Hypothalamus (tissue), 51 donors: Measurements from ENCODE around the gene TLL2.
"Not testable (repeated sequence)": the region's sequence is repeated elsewhere in the genome, so short reads cannot be mapped to it uniquely, and the experiment has no call there.

Source experiments
- DNase-seq, 51 donors: peaks; one replicate each; lab custom pipeline; 2025; lab: John Stamatoyannopoulos, UW

The TLL2 gene

GRCh38 chr10:96513698-96514561 is at the start of gene TLL2:
Gene TLL2, minus strand, starts transcription at chr10:96513926. Its CDS starts 241 bp downstream, at chr10:96513685.
- peak; percentile 37 to 93 (median 79) for DNase-seq

- no peak for DNase-seq
Measured at GRCh38 chr10:96560966-96561887, 47.5 kb upstream of the TLL2 start.

- DNase-seq, result no peak
Measured at GRCh38 chr10:96560489-96560888, 46.8 kb upstream of the TLL2 start.

GRCh38 chr10:96556003-96556402 is 42.3 kb upstream of the TLL2 start:
- DNase-seq, result peak in 5 of 51 donors; percentile 1 to 32 (median 6)

- DNase-seq, result no peak
Measured at GRCh38 chr10:96555330-96555729, 41.6 kb upstream of the TLL2 start.

GRCh38 chr10:96548589-96548988 is 34.9 kb upstream of the TLL2 start:
- no peak for DNase-seq

- DNase-seq, result not testable (repeated sequence)
Measured at GRCh38 chr10:96545558-96545957, 31.8 kb upstream of the TLL2 start.

- DNase-seq, result no peak
Measured at GRCh38 chr10:96541921-96542320, 28.2 kb upstream of the TLL2 start.

- no peak for DNase-seq
Measured at GRCh38 chr10:96540240-96540639, 26.5 kb upstream of the TLL2 start.

GRCh38 chr10:96538683-96539082 is 25.0 kb upstream of the TLL2 start:
- no peak for DNase-seq

GRCh38 chr10:96536129-96536528 is 22.4 kb upstream of the TLL2 start:
- DNase-seq, result no peak

GRCh38 chr10:96532523-96532922 is 18.8 kb upstream of the TLL2 start:
- DNase-seq, result no peak

GRCh38 chr10:96529634-96530279 is 16.0 kb upstream of the TLL2 start:
- DNase-seq, result no peak

GRCh38 chr10:96524741-96525140 is 11.0 kb upstream of the TLL2 start:
- DNase-seq, result no peak

GRCh38 chr10:96517284-96517683 is 3.6 kb upstream of the TLL2 start:
- no peak for DNase-seq

- DNase-seq, result no peak
Measured at GRCh38 chr10:96516337-96516736, 2.6 kb upstream of the TLL2 start.

GRCh38 chr10:96513305-96513697 is 425 bp downstream of the TLL2 start:
- DNase-seq, result peak in 1 of 51 donors; percentile 36

- peak in 11 of 51 donors; percentile 9 to 36 (median 24) for DNase-seq
Measured at GRCh38 chr10:96512524-96513304, 1.0 kb downstream of the TLL2 start.

GRCh38 chr10:96511044-96511945 is 2.4 kb downstream of the TLL2 start:
- peak in 10 of 51 donors; percentile 8 to 35 (median 17) for DNase-seq
